ENCODE measurements around the gene FGD6.

GRCh38 chr12:95239216-95239615 is 21.9 kb upstream of the FGD6 start:
- no peak for TF ChIP-seq CTCF (conservative IDR thresholded peaks at IDR 0.05 in 1 of 2, IDR thresholded peaks at IDR 0.05 in 1 of 2; ENCODE audit: low read depth in 1 of 2, low read length in 2 of 2)
- no peak for TF ChIP-seq EZH2 (IDR thresholded peaks at IDR 0.05; ENCODE audit: low read length, missing control alignments)

All from fibroblast of lung (primary cell).